ENCODE measurements around the gene CCDC15.
A peak's percentile ranks its signal among the peaks of the same experiment; 100 is the strongest.

CCDC15 gene

GRCh38 chr11:124953753-124954589 lies at the start of gene CCDC15:
CCDC15 (plus strand) TSS chr11:124954202; CDS start chr11:124954733, 531 bp downstream.
- peak; percentile 99 for DNase-seq

DNA sequence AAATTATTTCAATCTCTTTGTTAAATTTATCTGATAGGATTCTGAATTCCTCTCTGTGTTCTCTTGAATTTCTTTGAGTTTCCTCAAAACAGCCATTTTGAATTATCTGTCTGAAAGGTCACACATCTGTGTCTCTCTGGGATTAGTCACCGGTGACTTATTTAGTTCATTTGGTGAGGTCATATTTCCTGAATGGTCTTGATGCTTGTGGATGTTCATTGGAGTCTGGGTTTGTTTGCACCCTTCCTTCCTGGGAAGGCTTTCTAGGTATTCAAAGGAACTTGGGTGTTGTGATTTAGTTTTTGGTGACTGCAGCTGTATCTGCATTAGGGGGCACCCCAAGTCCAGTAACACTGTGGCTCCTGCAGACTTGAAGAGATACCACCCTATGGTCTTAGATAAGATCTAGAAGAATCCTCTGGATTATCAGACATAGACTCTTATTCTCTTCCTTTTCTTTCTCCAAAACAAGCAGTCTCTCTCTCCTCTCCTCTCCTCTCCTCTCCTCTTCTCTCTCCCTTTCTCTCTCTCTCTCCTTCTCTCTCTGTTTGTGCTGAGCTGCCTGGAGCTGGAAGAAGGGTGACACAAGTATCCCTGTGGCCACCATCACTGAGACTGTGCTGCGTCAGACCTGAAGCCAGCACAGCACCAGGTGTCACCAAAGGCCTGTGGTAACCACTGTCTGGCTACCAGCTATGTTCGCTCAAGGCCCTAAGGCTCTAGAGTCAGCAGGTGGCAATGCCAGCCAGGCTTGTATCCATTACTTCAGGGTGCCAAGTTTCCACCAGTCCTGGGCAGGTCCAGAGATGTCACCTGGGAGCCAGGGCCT lies 38.2 kb upstream of the CCDC15 start:
- peak; percentile 77 for DNase-seq

GRCh38 chr11:124916370-124916710 lies 37.7 kb upstream of the CCDC15 start:
- no peak for DNase-seq

GRCh38 chr11:124917115-124917637 lies 36.8 kb upstream of the CCDC15 start:
- peak; percentile 64 for DNase-seq

GRCh38 chr11:124918950-124919349 lies 35.1 kb upstream of the CCDC15 start, which contains the start of gene HEPN1:
HEPN1 (plus strand) TSS chr11:124919250.
- no peak for DNase-seq

- DNase-seq: no peak
Observed at GRCh38 chr11:124919898-124920297, 34.1 kb upstream of the CCDC15 start.

- no peak for DNase-seq
Observed at GRCh38 chr11:124920356-124920755, 33.6 kb upstream of the CCDC15 start.

GRCh38 chr11:124920870-124921609 lies 33.0 kb upstream of the CCDC15 start:
- DNase-seq: no peak

- no peak for DNase-seq
Observed at GRCh38 chr11:124922831-124923230, 31.2 kb upstream of the CCDC15 start.

GRCh38 chr11:124923296-124923695 lies 30.7 kb upstream of the CCDC15 start:
- DNase-seq: no peak

GRCh38 chr11:124928942-124929665 lies 24.9 kb upstream of the CCDC15 start:
- DNase-seq: no peak

DNA sequence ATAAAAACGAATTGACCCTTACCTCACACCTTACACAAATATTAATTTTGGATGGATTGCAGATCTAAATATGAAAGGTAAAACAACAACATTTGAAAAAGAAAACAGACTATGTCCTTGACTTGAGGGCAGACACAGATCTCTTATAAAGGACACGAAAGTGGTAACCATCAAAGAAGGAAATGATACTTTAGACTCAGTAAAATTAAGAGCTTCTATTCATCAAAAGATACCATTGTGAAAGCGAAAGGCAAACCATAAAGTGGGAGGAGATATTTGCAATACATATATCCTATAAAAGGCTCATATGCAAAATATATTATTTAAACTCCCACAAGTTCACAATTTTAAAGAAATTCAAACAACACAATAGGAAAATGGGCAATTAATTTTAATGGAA lies 23.2 kb upstream of the CCDC15 start:
- no peak for DNase-seq

DNA sequence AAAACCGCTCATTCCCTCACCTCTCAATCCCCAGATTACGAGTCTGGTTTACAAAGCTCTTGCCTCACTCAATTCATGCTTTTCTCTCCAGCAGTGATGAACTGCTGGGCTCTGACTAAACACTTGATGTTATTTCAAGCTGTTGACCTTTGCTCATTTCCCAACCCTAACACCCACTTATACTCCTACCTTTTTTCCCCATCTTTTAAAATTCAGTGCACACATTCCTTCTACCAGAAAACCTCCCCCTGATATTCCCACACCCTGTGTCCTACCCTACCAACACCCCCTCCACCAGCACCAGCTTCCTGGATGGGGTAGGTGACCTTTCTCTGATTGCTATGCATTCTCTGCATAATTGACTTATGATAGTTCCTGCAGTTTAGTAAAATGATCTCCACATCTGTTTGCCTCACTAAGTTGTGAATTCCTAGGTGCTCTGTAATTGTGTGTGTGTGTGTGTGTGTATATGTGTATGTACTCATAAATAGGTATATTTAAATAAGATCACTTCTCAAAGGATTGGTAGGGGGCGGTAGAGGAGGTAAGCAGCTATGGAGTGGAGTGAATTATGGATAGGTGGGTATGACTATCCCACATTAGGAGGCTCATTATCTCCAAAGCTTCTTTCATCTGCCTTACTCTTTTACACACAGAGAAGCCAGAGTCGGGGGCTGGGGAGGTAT lies 19.0 kb upstream of the CCDC15 start:
- peak; percentile 97 for DNase-seq

DNA sequence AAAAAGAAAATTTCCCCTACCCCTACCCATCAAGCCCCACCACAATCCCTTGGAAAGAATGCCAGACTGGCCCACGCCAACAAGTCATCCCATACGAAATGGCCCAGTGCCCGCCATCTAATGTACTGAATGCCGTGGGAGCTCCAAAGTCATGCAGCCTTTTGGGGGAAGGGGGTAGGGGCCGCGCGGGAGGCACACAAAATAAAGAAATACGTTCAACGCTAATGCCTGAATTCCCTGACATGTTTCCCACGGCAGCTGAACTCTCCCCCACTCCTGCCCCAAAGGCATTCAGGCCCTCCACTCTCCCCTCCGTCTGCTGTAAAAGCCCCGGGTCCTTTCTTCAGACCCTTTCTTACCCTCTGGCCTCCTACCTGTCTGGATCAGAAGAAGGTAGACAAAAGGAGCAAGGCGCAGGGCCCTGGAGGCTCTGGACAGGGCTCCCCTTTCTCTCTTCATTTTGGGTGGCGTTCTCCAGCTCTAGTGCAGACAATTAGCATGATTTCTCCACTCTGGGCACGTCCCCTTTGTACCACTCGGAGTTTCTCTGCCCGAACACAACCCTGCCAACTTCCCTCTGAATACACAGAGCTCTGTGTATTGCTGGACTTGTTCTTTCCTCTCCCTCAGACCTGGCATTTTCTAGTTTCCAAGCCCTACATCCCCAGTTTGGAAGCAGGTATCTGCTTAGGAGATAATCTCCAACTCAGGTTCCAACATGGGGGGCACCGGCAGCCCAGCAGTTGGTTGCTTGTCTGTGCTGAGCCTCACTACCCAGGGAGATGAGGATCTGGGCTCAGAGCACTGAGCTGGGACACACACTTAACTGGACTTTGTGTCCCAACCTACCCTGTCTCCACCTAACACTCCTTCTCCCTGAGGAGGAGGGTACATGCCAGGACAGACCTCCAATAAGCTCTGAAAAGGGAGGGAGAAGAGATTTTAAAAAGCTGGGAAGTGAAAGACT lies 18.2 kb upstream of the CCDC15 start, which contains the start of gene HEPACAM:
HEPACAM (minus strand) TSS at position 500 of the 967 bp plus-strand sequence; CDS start at position 459, 41 bp downstream.
- DNase-seq: no peak

GRCh38 chr11:124937336-124937935 lies 16.6 kb upstream of the CCDC15 start:
- DNase-seq: no peak

- peak; percentile 18 for DNase-seq
Observed at GRCh38 chr11:124938206-124938765, 15.7 kb upstream of the CCDC15 start.

GRCh38 chr11:124938970-124939369 lies 15.0 kb upstream of the CCDC15 start:
- DNase-seq: no peak

DNA sequence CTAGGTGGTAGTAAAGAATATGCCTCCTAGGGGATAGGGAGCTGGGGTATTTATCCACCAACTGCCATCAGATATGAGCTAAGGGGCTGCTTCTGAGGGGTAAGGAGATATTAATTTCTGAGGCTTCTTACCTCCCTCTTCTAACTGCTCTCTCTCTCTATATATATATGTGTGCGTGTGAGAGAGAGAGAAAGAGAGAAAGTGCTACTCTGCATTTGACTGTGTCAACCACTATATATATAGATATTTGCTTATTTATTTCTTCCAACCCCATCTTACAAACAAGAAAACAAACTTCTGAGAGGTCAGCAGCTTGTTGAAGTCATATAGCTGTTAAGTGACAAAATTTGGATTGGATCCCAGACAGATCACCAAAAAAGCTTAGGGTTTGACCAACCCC lies 12.3 kb upstream of the CCDC15 start:
- no peak for DNase-seq

- no peak for DNase-seq
Observed at GRCh38 chr11:124942466-124943253, 11.3 kb upstream of the CCDC15 start.
